Prostate gland (tissue), 2 donors: Measurements from ENCODE around the gene CEACAM4.

Experiments used
- POLR2A ChIP-seq: fragments of 450-650 bp; IDR thresholded peaks from one replicate; pipeline ENCODE4 v1.6.1; 2016; ENCODE audit warnings: antibody characterized with exemption, mild to moderate bottlenecking
- POLR2AphosphoS5 ChIP-seq: sonication (generic); formaldehyde crosslinking; IDR thresholded peaks from one replicate; pipeline ENCODE4 v1.6.1; 2017; ENCODE audit warnings: antibody characterized with exemption
- TF ChIP-seq, protein P1 (sequence below), 4 experiments: fragments of 200-600 bp in 2 of 4; fragments of 450-650 bp in 2 of 4; sonication (generic) in 2 of 4; IDR thresholded peaks; 1 replicate in 3 of 4; 2 replicates in 1 of 4; pipeline ENCODE4 v1.5.1; 2016 to 2019; ENCODE audit warnings: antibody characterized with exemption in 4 of 4, mild to moderate bottlenecking in 2 of 4, moderate library complexity in 2 of 4

DNA sequence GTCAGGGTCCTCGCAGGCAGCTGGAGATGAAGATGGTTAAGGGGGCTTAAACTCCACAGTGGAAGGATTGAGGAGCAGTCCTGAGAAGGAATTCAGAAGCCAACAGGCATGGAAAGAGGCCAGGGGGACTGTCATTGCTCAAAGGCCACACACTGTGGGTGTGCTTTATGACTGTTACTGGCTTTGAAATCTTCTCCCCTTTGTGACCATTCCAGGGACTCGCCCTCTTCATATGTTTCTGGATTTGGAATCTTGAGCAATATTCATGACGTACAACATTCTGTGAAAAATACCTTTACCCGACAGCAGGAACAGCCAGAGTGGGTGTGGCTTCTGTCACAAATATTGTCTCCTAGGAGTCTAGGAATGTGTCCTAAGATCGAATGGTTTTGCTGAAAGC is 44.6 kb upstream of the CEACAM4 start:
- TF ChIP-seq, protein P1, sequence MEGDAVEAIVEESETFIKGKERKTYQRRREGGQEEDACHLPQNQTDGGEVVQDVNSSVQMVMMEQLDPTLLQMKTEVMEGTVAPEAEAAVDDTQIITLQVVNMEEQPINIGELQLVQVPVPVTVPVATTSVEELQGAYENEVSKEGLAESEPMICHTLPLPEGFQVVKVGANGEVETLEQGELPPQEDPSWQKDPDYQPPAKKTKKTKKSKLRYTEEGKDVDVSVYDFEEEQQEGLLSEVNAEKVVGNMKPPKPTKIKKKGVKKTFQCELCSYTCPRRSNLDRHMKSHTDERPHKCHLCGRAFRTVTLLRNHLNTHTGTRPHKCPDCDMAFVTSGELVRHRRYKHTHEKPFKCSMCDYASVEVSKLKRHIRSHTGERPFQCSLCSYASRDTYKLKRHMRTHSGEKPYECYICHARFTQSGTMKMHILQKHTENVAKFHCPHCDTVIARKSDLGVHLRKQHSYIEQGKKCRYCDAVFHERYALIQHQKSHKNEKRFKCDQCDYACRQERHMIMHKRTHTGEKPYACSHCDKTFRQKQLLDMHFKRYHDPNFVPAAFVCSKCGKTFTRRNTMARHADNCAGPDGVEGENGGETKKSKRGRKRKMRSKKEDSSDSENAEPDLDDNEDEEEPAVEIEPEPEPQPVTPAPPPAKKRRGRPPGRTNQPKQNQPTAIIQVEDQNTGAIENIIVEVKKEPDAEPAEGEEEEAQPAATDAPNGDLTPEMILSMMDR (IDR thresholded peaks at IDR 0.05), result no peak
- no peak for TF ChIP-seq POLR2A
- no peak for TF ChIP-seq POLR2AphosphoS5
